MM.1S (cell line): ENCODE measurements around the gene NOL4L.

ENCODE experiments used
- EZH2 ChIP-seq: fragments of 300-600 bp; sonication (generic); optimal IDR thresholded peaks from 2 replicates; pipeline ENCODE3; 2017; ENCODE audit warnings: low read depth, mild to moderate bottlenecking, antibody characterized with exemption, low read length, mixed read lengths
- TF ChIP-seq, protein P1 (sequence below): fragments of 300-600 bp; sonication (generic); IDR thresholded peaks from 2 replicates; pipeline ENCODE4 v1.5.1; 2016; ENCODE audit warnings: antibody characterized with exemption, low read length, mixed read lengths

DNA sequence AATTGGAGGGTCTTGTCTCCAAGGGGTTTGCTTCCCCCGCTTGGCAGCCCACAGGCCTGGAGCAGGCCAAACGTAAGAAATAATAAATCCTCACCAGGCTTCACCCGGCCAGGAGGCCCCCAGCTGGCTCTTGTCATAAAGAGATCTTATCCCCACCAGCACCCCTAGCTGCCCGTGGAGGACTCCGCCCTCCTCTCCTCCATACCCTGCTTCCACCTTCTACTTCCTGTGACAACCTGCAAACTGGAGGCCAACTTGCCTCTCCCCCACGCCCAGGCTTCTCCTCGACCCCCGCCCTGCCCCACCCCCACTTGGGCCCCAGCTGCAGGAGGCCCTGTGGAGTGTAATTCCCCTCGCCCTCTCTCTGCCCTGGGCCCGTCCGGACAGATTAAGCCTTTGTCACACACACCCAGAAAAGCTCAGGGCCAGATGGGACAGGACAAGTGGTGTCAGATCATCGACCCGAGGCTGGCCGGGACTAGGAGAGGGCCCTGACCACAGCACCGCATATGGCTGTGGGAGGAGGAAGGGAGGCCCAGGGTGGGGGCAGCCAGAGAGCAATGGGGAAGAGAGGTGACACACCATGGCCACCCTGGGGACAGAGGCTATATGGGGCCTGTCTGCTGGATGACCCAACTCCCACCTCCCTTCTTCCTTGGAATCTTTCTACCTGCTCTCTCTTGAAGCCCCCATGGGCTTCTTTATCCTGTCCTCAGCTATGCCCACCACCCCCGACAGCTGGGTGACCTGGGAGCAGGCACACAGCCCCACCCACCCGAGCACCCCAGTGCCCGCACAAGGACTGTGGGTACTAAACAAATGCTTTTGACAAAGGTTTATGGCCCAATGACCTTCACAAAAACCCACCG is 3.9 kb downstream of the NOL4L start:
- TF ChIP-seq, protein P1, sequence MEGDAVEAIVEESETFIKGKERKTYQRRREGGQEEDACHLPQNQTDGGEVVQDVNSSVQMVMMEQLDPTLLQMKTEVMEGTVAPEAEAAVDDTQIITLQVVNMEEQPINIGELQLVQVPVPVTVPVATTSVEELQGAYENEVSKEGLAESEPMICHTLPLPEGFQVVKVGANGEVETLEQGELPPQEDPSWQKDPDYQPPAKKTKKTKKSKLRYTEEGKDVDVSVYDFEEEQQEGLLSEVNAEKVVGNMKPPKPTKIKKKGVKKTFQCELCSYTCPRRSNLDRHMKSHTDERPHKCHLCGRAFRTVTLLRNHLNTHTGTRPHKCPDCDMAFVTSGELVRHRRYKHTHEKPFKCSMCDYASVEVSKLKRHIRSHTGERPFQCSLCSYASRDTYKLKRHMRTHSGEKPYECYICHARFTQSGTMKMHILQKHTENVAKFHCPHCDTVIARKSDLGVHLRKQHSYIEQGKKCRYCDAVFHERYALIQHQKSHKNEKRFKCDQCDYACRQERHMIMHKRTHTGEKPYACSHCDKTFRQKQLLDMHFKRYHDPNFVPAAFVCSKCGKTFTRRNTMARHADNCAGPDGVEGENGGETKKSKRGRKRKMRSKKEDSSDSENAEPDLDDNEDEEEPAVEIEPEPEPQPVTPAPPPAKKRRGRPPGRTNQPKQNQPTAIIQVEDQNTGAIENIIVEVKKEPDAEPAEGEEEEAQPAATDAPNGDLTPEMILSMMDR = no peak
- TF ChIP-seq EZH2 = no peak
